T-helper 17 cell (primary cell): Measurements from ENCODE around the gene GPR35. TPM values are rescaled to one million over a fixed set of nuclear protein-coding genes. Genes with fewer than 3 reads are reported as not detected.
"Not testable (repeated sequence)": the region's sequence is repeated elsewhere in the genome, so short reads cannot be mapped to it uniquely, and the experiment has no call there.

ENCODE experiments used
- ATAC-seq: fragments of 150-1000 bp; cut with Tn5 transposase; 2 replicates; pipeline ENCODE4 v1.10.0; 2021; ENCODE audit warnings: mild to moderate bottlenecking, moderate library complexity
- DNase-seq, 3 donors: peaks; one replicate each; pipeline versions ENCODE4 v3.0.0 to v3.0.0-alpha.2; 2020 to 2021
- H3K9me3 ChIP-seq: one replicate; pipeline ENCODE4 v1.7.0; 2013; ENCODE audit warnings: low read length, mild to moderate bottlenecking; ENCODE audit not compliant: control insufficient read depth, poor library complexity, severe bottlenecking
- H3K27ac Mint-ChIP-seq: one replicate; pipeline ENCODE4 v1.8.0; 2022; ENCODE audit warnings: mild to moderate bottlenecking, moderate library complexity, mixed read lengths
- H3K27me3 Mint-ChIP-seq: one replicate; pipeline ENCODE4 v1.8.0; 2022; ENCODE audit warnings: mixed read lengths
- H3K36me3 Mint-ChIP-seq: one replicate; pipeline ENCODE4 v1.8.0; 2022; ENCODE audit warnings: low read depth, mixed read lengths
- H3K4me1 Mint-ChIP-seq: one replicate; pipeline ENCODE4 v1.8.0; 2022; ENCODE audit warnings: mild to moderate bottlenecking, mixed read lengths
- H3K4me3 Mint-ChIP-seq: one replicate; pipeline ENCODE4 v1.8.0; 2022; ENCODE audit warnings: mild to moderate bottlenecking, moderate library complexity, mixed read lengths
- total RNA-seq, 4 donors: library from RNA in 2 of 4; stranded (reverse) in 2 of 4; gene quantifications; one replicate each; pipeline ENCODE4 v1.2.3 and lab custom pipeline; 2022 to 2026

Gene GPR35
- total RNA-seq, 2 donors from 2014 or later: 5.4 to 14.4 TPM

GRCh38 chr2:240645801-240646175 is 20.5 kb downstream of the GPR35 start:
- Mint-ChIP-seq H3K36me3 (no peaks in the 10 kb centered on the region), H3K4me1 (no peaks in the 10 kb centered on the region), H3K27ac (no peak overlapping the region), H3K4me3 (no peak overlapping the region), H3K27me3 (peaks cover 31% of the 10 kb centered on the region)
- ATAC-seq (peak; percentile 25), DNase-seq (no peak)
- H3K9me3 ChIP-seq: no peaks in the 10 kb centered on the region

DNA sequence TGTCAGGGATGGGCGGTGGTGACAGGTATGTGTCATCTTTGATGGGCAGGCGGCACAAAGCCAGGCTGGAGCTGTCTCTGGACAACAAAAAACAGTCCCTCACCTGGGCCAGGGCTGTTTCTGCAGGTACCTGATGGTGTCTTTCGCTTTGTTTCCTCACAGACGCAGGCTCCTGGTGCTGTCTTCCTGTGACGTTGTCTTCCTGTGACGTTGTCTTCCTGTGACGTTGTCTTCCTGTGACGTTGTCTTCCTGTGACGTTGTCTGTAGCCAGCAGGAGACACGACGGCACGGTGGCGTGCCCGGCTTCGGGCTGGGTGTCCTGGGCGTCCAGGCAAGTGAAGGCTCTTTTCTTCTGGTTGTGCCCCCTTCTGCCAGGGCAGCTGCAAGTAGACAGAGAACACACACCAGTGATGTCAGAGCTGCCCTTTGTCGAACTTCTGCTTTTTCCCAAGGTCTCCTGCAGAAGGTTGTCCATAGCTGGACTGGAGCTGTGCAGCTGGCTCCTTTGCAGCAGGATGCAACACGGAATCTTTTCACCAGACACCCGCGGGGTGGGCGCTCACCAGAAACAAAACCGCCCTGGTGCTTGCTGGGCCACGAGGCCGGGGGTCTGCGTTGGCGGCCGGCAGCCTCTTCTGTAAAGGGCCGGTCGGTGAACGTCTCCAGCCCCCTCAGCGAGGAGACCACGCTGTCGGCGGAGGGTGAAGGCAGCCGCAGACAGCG is 21.1 kb downstream of the GPR35 start:
- Mint-ChIP-seq H3K4me1 (no peaks in the 10 kb centered on the region), H3K27ac (no peak overlapping the region), H3K4me3 (no peak overlapping the region), H3K27me3 (peaks cover 37% of the 10 kb centered on the region), H3K36me3 (no peaks in the 10 kb centered on the region)
- ATAC-seq (peak; percentile 55), DNase-seq (no peak)
- H3K9me3 ChIP-seq: no peaks in the 10 kb centered on the region

GRCh38 chr2:240646900-240647502 is 21.7 kb downstream of the GPR35 start:
- H3K27me3 Mint-ChIP-seq: peaks cover 40% of the 10 kb centered on the region
- no peak for DNase-seq
- H3K27ac Mint-ChIP-seq: no peak overlapping the region
- H3K9me3 ChIP-seq: no peaks in the 10 kb centered on the region
- no peak overlapping the region for H3K4me3 Mint-ChIP-seq
- no peak for ATAC-seq
- H3K4me1 Mint-ChIP-seq: no peaks in the 10 kb centered on the region
- no peaks in the 10 kb centered on the region for H3K36me3 Mint-ChIP-seq

- H3K36me3 Mint-ChIP-seq: no peaks in the 10 kb centered on the region
Measured at GRCh38 chr2:240647503-240648154, 22.3 kb downstream of the GPR35 start.

GRCh38 chr2:240648155-240648649 is 22.9 kb downstream of the GPR35 start:
- no peaks in the 10 kb centered on the region for H3K36me3 Mint-ChIP-seq
- no peaks in the 10 kb centered on the region for H3K4me1 Mint-ChIP-seq
- no peak overlapping the region for H3K4me3 Mint-ChIP-seq
- H3K27ac Mint-ChIP-seq: no peak overlapping the region
- peaks cover 50% of the 10 kb centered on the region for H3K27me3 Mint-ChIP-seq
- ATAC-seq: no peak
- DNase-seq: no peak
- H3K9me3 ChIP-seq: no peaks in the 10 kb centered on the region

More at GRCh38 chr2:240647503-240648154, 22.3 kb downstream of the GPR35 start:
- Mint-ChIP-seq H3K27me3 (peaks cover 44% of the 10 kb centered on the region), H3K4me1 (no peaks in the 10 kb centered on the region), H3K4me3 (no peak overlapping the region), H3K27ac (no peak overlapping the region)
- ATAC-seq (no peak), DNase-seq (no peak)
- H3K9me3 ChIP-seq: no peaks in the 10 kb centered on the region

- Mint-ChIP-seq H3K27me3 (peaks cover 55% of the 10 kb centered on the region), H3K27ac (no peak overlapping the region), H3K4me3 (no peak overlapping the region), H3K4me1 (no peaks in the 10 kb centered on the region), H3K36me3 (no peaks in the 10 kb centered on the region)
- ATAC-seq (no peak), DNase-seq (no peak)
- no peaks in the 10 kb centered on the region for H3K9me3 ChIP-seq
Measured at GRCh38 chr2:240648650-240649275, 23.5 kb downstream of the GPR35 start.

GRCh38 chr2:240649331-240649730 is 24.1 kb downstream of the GPR35 start:
- Mint-ChIP-seq H3K27ac (no peak overlapping the region), H3K36me3 (no peaks in the 10 kb centered on the region), H3K4me3 (no peak overlapping the region), H3K27me3 (peaks cover 56% of the 10 kb centered on the region), H3K4me1 (no peaks in the 10 kb centered on the region)
- DNase-seq (no peak), ATAC-seq (no peak)
- no peaks in the 10 kb centered on the region for H3K9me3 ChIP-seq

- peaks cover 67% of the 10 kb centered on the region for H3K27me3 Mint-ChIP-seq
- ATAC-seq (no peak), DNase-seq (no peak)
- H3K4me3 Mint-ChIP-seq: no peak overlapping the region
- no peaks in the 10 kb centered on the region for H3K36me3 Mint-ChIP-seq
- H3K4me1 Mint-ChIP-seq: no peaks in the 10 kb centered on the region
- no peak overlapping the region for H3K27ac Mint-ChIP-seq
- no peaks in the 10 kb centered on the region for H3K9me3 ChIP-seq
Measured at GRCh38 chr2:240650254-240650965, 25.1 kb downstream of the GPR35 start.

GRCh38 chr2:240651185-240651584 is 25.9 kb downstream of the GPR35 start:
- ATAC-seq (no peak), DNase-seq (no peak)
- H3K36me3 Mint-ChIP-seq: no peaks in the 10 kb centered on the region
- H3K4me1 Mint-ChIP-seq: no peaks in the 10 kb centered on the region
- no peak overlapping the region for H3K27ac Mint-ChIP-seq
- peaks cover 67% of the 10 kb centered on the region for H3K27me3 Mint-ChIP-seq
- no peak overlapping the region for H3K4me3 Mint-ChIP-seq
- H3K9me3 ChIP-seq: no peaks in the 10 kb centered on the region

DNA sequence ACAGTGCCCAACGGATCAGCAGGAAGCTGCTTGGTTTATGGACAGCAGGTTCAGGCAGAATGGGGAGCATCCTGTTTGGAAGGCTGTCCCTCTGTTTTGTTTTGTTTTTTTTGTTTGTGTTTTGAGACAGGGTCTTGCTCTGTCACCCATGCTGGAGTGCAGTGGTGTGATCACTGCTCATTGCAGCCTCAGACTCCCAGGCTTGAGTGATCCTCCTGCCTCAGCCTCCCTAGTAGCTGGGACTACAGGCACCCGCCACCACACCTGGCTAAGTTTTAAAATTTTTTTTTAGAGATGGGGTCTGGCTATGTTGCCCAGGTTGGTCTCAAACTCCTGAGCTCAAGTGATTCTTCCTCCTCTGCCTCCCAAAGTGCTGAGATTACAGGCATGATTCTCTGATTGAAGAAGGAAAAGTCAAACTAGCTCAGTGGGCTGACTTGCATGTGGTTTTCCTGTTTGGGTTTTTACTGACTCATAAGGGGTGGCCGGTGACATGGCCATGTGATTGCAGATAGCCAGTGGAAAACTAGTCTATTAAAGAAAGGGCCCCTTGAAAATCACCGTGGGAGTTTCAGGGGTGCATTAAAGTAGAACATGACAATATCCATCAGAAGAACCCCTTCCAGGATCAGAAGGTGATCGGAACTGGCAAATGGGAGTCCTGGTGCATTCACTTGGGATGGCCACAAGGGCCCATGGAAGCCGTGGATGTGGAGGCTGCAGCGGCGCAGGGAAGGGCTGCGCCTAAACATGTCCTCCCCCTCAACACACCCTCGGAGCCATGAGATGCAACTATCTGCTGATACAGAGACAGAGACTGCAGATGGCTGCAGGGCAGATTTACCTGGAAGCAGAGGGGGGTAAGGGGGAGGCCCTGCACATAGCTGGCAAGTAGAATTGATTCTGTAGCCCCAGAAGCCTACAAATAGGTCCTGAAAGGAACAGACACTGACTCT is 30.9 kb downstream of the GPR35 start:
- peaks cover 39% of the 10 kb centered on the region for H3K27me3 Mint-ChIP-seq
- no peak overlapping the region for H3K4me3 Mint-ChIP-seq
- no peak overlapping the region for H3K27ac Mint-ChIP-seq
- DNase-seq (no peak), ATAC-seq (no peak)
- no peaks in the 10 kb centered on the region for H3K4me1 Mint-ChIP-seq
- H3K36me3 Mint-ChIP-seq: no peaks in the 10 kb centered on the region
- no peaks in the 10 kb centered on the region for H3K9me3 ChIP-seq

GRCh38 chr2:240659883-240660282 is 34.6 kb downstream of the GPR35 start:
- not testable (repeated sequence) for H3K4me1 Mint-ChIP-seq, H3K9me3 ChIP-seq, H3K4me3 Mint-ChIP-seq, H3K27ac Mint-ChIP-seq, DNase-seq, ATAC-seq, H3K36me3 Mint-ChIP-seq
- peaks cover 17% of the 10 kb centered on the region for H3K27me3 Mint-ChIP-seq

DNA sequence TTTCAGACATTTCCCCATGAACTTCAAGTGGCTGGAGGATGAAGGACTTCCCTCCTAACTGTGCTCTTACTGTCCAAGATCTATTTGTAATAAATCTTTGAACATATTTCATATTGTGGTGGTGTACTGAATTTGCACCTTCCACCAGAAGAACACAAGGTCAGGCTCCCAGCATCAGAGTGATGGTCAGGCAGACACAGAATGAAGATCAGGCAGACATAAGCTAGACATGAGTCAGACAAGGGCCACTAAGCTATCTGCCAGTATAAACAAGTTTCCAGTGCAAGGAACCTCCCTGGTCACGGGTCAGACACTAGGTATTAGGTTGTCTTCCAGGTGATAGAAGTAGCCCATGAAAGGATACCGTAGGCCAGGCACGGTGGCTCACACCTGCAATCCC is 37.4 kb downstream of the GPR35 start:
- Mint-ChIP-seq H3K27me3 (peaks cover 21% of the 10 kb centered on the region), H3K4me3 (no peak overlapping the region), H3K36me3 (no peaks in the 10 kb centered on the region), H3K4me1 (no peaks in the 10 kb centered on the region), H3K27ac (no peak overlapping the region)
- DNase-seq: no peak
- H3K9me3 ChIP-seq: no peaks in the 10 kb centered on the region
- ATAC-seq: no peak
